ENCODE results near the gene EMP2. TPM values are rescaled to one million over a fixed set of nuclear protein-coding genes. Genes with fewer than 3 reads are reported as not detected.

Gene EMP2, protein sequence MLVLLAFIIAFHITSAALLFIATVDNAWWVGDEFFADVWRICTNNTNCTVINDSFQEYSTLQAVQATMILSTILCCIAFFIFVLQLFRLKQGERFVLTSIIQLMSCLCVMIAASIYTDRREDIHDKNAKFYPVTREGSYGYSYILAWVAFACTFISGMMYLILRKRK
- 8.1 to 14.6 TPM (median 11.9 TPM) in 3 replicates for total RNA-seq
- long read RNA-seq, full-length matches to known transcripts = 9 of 10 reads
- long read RNA-seq, partial matches to known transcripts = 0 of 10 reads
- long read RNA-seq, other reads (novel, unspliced or antisense) = 1 of 10 reads

DNA sequence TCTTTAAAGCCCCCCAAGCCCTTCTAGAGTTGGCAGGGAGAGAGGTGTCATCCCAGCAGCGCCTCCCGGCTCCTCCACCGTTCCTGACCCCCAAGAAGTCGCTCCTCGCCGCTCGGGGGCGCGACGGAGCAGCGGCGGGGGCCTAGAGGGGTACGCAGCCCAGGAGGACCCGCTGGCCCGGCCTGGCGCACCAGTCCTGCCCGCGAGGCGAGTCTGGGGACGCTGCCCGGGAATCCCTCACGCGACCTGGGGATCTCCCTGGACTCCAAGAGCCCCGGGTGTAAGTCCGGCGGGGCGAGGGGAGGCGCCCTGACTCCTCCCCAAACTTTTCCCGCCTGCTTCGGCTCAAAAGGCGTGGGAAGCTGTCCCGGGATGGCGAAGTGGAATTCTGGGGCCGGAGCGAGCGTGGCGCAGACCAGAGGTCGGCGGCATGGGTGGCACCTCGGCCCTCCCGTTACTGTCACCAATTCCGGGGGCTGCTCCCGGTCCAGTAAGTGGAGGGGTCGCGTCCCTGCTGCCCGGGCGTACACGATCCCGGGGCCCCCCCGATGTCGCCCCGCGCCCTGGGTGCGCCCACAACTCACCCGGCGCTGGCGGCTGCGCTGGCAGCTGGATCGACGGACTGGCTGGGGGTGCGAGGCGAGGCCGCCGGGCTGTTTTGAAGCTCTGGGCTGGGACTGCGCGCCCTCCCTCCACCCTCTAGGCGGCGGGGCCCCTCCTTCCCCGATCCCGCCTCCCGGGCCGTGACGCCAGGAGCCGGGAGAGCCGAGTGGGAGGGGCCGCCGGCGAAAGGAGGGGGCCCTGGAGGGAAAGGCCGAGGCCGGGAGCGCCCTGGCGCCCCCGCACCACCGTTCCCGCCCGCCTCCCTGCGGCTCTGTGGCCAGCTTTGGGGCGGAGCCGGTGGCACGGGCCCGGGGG lies at the start of gene EMP2:
EMP2 (minus strand) TSS at position 634 of the 918 bp plus-strand sequence. CDS start 32,981 bp downstream, outside the sequence.
- peak within 1 kb of the TSS; percentile 36 for H3K27ac Mint-ChIP-seq (ENCODE audit: unreplicated experiment)
- peaks cover 5% of the 10 kb centered on the region for H3K27me3 Mint-ChIP-seq (ENCODE audit: low read depth)
- peaks cover 36% of the 10 kb centered on the region for H3K4me1 Mint-ChIP-seq (ENCODE audit: low read depth)
- no peaks in the 10 kb centered on the region for H3K36me3 Mint-ChIP-seq (ENCODE audit: low read depth)
- DNase-seq (ENCODE audit: low spot score) = no peak
- no peaks in the 10 kb centered on the region for H3K9me3 Mint-ChIP-seq (ENCODE audit: low read depth)
- peak within 1 kb of the TSS; percentile 72 for H3K4me3 Mint-ChIP-seq (ENCODE audit: unreplicated experiment)
- peak; percentile 76 for TF ChIP-seq CTCF (IDR thresholded peaks at IDR 0.05)

- Mint-ChIP-seq H3K9me3 (ENCODE audit: low read depth) (peaks cover 5% of the 10 kb centered on the region), H3K27ac (ENCODE audit: unreplicated experiment) (no peak overlapping the region), H3K36me3 (ENCODE audit: low read depth) (no peaks in the 10 kb centered on the region), H3K4me3 (ENCODE audit: unreplicated experiment) (no peak overlapping the region), H3K27me3 (ENCODE audit: low read depth) (peaks cover 17% of the 10 kb centered on the region), H3K4me1 (ENCODE audit: low read depth) (peaks cover 3% of the 10 kb centered on the region)
- no peak for DNase-seq (ENCODE audit: low spot score)
- no peak for TF ChIP-seq CTCF (IDR thresholded peaks at IDR 0.05)
Observed at GRCh38 chr16:10629592-10629963, 49.2 kb upstream of the EMP2 start.

GRCh38 chr16:10625595-10626357 lies 45.4 kb upstream of the EMP2 start:
- peaks cover 4% of the 10 kb centered on the region for H3K27me3 Mint-ChIP-seq (ENCODE audit: low read depth)
- no peak for DNase-seq (ENCODE audit: low spot score)

DNA sequence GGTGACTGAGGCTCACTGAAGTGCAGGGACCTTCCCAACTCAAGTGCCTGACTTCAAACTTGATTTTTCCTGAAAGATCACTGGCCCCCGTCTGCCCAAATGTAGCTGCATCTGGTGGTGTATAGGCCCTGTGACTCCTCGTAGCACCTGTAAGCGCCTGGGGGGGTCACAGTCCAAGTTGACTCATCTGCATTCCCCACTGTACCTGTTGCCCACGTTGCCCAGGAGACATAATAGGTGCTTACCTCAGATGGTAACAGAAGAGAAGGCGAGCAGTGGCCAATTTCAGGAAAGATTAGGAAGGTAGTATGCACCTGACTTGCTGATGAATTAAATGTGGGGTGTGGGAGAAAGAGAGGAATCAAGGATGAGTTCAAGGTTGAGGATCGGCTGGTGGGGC lies 44.1 kb upstream of the EMP2 start:
- Mint-ChIP-seq H3K27me3 (ENCODE audit: low read depth) (peaks cover 4% of the 10 kb centered on the region), H3K27ac (ENCODE audit: unreplicated experiment) (no peak overlapping the region), H3K4me1 (ENCODE audit: low read depth) (peaks cover 3% of the 10 kb centered on the region), H3K9me3 (ENCODE audit: low read depth) (peaks cover 3% of the 10 kb centered on the region), H3K4me3 (ENCODE audit: unreplicated experiment) (no peak overlapping the region), H3K36me3 (ENCODE audit: low read depth) (no peaks in the 10 kb centered on the region)
- DNase-seq (ENCODE audit: low spot score) = no peak
- TF ChIP-seq CTCF (IDR thresholded peaks at IDR 0.05) = no peak

More at GRCh38 chr16:10625595-10626357, 45.4 kb upstream of the EMP2 start:
- Mint-ChIP-seq H3K9me3 (ENCODE audit: low read depth) (peaks cover 3% of the 10 kb centered on the region), H3K4me1 (ENCODE audit: low read depth) (peaks cover 3% of the 10 kb centered on the region), H3K27ac (ENCODE audit: unreplicated experiment) (no peak overlapping the region), H3K4me3 (ENCODE audit: unreplicated experiment) (no peak overlapping the region), H3K36me3 (ENCODE audit: low read depth) (no peaks in the 10 kb centered on the region)
- TF ChIP-seq CTCF (IDR thresholded peaks at IDR 0.05) = no peak

- peaks cover 3% of the 10 kb centered on the region for H3K4me1 Mint-ChIP-seq (ENCODE audit: low read depth)
- no peak overlapping the region for H3K27ac Mint-ChIP-seq (ENCODE audit: unreplicated experiment)
- no peaks in the 10 kb centered on the region for H3K36me3 Mint-ChIP-seq (ENCODE audit: low read depth)
- peaks cover 10% of the 10 kb centered on the region for H3K27me3 Mint-ChIP-seq (ENCODE audit: low read depth)
- H3K4me3 Mint-ChIP-seq (ENCODE audit: unreplicated experiment) = no peak overlapping the region
- H3K9me3 Mint-ChIP-seq (ENCODE audit: low read depth) = peaks cover 3% of the 10 kb centered on the region
- no peak for DNase-seq (ENCODE audit: low spot score)
- TF ChIP-seq CTCF (IDR thresholded peaks at IDR 0.05) = no peak
Observed at GRCh38 chr16:10623059-10623458, 42.7 kb upstream of the EMP2 start.
